Skeletal muscle tissue (tissue), 4 donors: ENCODE data around the gene PITPNC1. TPM values are rescaled to one million over a fixed set of nuclear protein-coding genes. Genes with fewer than 3 reads are reported as not detected.

Experiments used
- H3K27ac ChIP-seq: one replicate; pipeline ENCODE4 v1.7.0; 2013; ENCODE audit warnings: mild to moderate bottlenecking, low read depth, low read length, inconsistent platforms
- H3K27me3 ChIP-seq, 3 donors: one replicate each; pipeline ENCODE4 v1.7.0; 2013; ENCODE audit warnings: low read length in 3 of 3; ENCODE audit not compliant: control insufficient read depth in 3 of 3, insufficient read depth in 3 of 3
- H3K36me3 ChIP-seq, 3 donors: one replicate each; pipeline ENCODE4 v1.7.0; 2013; ENCODE audit warnings: low read length in 3 of 3; ENCODE audit not compliant: control insufficient read depth in 3 of 3, insufficient read depth in 3 of 3
- H3K4me1 ChIP-seq, 3 donors: one replicate each; pipeline ENCODE4 v1.7.0; 2013; ENCODE audit warnings: low read length in 3 of 3, mild to moderate bottlenecking in 3 of 3; ENCODE audit not compliant: control insufficient read depth in 3 of 3, insufficient read depth in 3 of 3
- H3K4me3 ChIP-seq, 3 donors: one replicate each; pipeline ENCODE4 v1.7.0; 2013; ENCODE audit warnings: low read length in 3 of 3
- H3K9ac ChIP-seq, 3 donors: one replicate each; pipeline ENCODE4 v1.7.0; 2013; ENCODE audit warnings: low read length in 3 of 3, mild to moderate bottlenecking in 3 of 3, moderate library complexity in 2 of 3, low read depth in 1 of 3
- H3K9me3 ChIP-seq, 3 donors: one replicate each; pipeline ENCODE4 v1.7.0; 2013; ENCODE audit warnings: low read length in 3 of 3; ENCODE audit not compliant: control insufficient read depth in 3 of 3
- total RNA-seq: library from RNA; depleted of rRNA; stranded (reverse); fragments of >200 nt; gene quantifications from one replicate; pipeline ENCODE4 v1.2.3, GENCODE V29; 2014
- donor health status: Osteomylitis.

Gene PITPNC1
- total RNA-seq, 1 donor from 2014 or later: 9.4 TPM

- no peaks in the 10 kb centered on the region for H3K27me3 ChIP-seq
- H3K27ac ChIP-seq: no peak overlapping the region
- H3K4me3 ChIP-seq: no peak overlapping the region
- H3K9ac ChIP-seq: no peak overlapping the region
- H3K9me3 ChIP-seq: peaks cover 0 to 2% (median 0%) of the 10 kb centered on the region in 3 donors
- no peaks in the 10 kb centered on the region for H3K36me3 ChIP-seq
- peaks cover 3 to 8% (median 4%) of the 10 kb centered on the region in 3 donors for H3K4me1 ChIP-seq
These were observed 184.9 kb downstream of the PITPNC1 start for GRCh38 chr17:67562005-67562404.

GRCh38 chr17:67563692-67564228, 186.7 kb downstream of the PITPNC1 start:
- H3K27ac ChIP-seq: no peak overlapping the region
- H3K4me1 ChIP-seq: peaks cover under 1 to 3% (median under 1%) of the 10 kb centered on the region in 3 donors
- no peaks in the 10 kb centered on the region for H3K27me3 ChIP-seq
- H3K36me3 ChIP-seq: no peaks in the 10 kb centered on the region
- H3K4me3 ChIP-seq: no peak overlapping the region
- no peaks in the 10 kb centered on the region for H3K9me3 ChIP-seq
- H3K9ac ChIP-seq: no peak overlapping the region

GRCh38 chr17:67565068-67565467, 188.0 kb downstream of the PITPNC1 start:
- H3K27me3 ChIP-seq: no peaks in the 10 kb centered on the region
- no peaks in the 10 kb centered on the region for H3K9me3 ChIP-seq
- no peak overlapping the region for H3K9ac ChIP-seq
- no peaks in the 10 kb centered on the region for H3K36me3 ChIP-seq
- H3K4me1 ChIP-seq: no peaks in the 10 kb centered on the region
- no peak overlapping the region for H3K27ac ChIP-seq
- no peak overlapping the region for H3K4me3 ChIP-seq

GRCh38 chr17:67566656-67567055, 189.6 kb downstream of the PITPNC1 start:
- Histone ChIP-seq H3K27ac (no peak overlapping the region), H3K9me3 (no peaks in the 10 kb centered on the region), H3K36me3 (no peaks in the 10 kb centered on the region), H3K27me3 (no peaks in the 10 kb centered on the region), H3K9ac (no peak overlapping the region), H3K4me1 (no peaks in the 10 kb centered on the region), H3K4me3 (no peak overlapping the region)

- Histone ChIP-seq H3K27me3 (no peaks in the 10 kb centered on the region), H3K9me3 (no peaks in the 10 kb centered on the region), H3K36me3 (no peaks in the 10 kb centered on the region), H3K9ac (no peak overlapping the region), H3K27ac (no peak overlapping the region), H3K4me1 (no peaks in the 10 kb centered on the region), H3K4me3 (no peak overlapping the region)
These were observed 192.0 kb downstream of the PITPNC1 start for GRCh38 chr17:67569015-67569451.

GRCh38 chr17:67569873-67570272, 192.8 kb downstream of the PITPNC1 start:
- Histone ChIP-seq H3K9me3 (no peaks in the 10 kb centered on the region), H3K4me1 (no peaks in the 10 kb centered on the region)

GRCh38 chr17:67570797-67571196, 193.7 kb downstream of the PITPNC1 start:
- Histone ChIP-seq H3K4me3 (no peak overlapping the region), H3K9me3 (no peaks in the 10 kb centered on the region), H3K27ac (no peak overlapping the region), H3K9ac (no peak overlapping the region), H3K27me3 (no peaks in the 10 kb centered on the region), H3K36me3 (no peaks in the 10 kb centered on the region), H3K4me1 (no peaks in the 10 kb centered on the region)

More at GRCh38 chr17:67569873-67570272, 192.8 kb downstream of the PITPNC1 start:
- no peaks in the 10 kb centered on the region for H3K36me3 ChIP-seq
- H3K9ac ChIP-seq: no peak overlapping the region
- H3K4me3 ChIP-seq: no peak overlapping the region
- H3K27ac ChIP-seq: no peak overlapping the region
- H3K27me3 ChIP-seq: no peaks in the 10 kb centered on the region

- H3K27me3 ChIP-seq: no peaks in the 10 kb centered on the region
- no peaks in the 10 kb centered on the region for H3K4me1 ChIP-seq
- H3K9me3 ChIP-seq: no peaks in the 10 kb centered on the region
- no peak overlapping the region for H3K4me3 ChIP-seq
- H3K9ac ChIP-seq: no peak overlapping the region
- H3K36me3 ChIP-seq: no peaks in the 10 kb centered on the region
- H3K27ac ChIP-seq: no peak overlapping the region
These were observed 194.4 kb downstream of the PITPNC1 start for GRCh38 chr17:67571478-67571877.

GRCh38 chr17:67573987-67574657, 197.0 kb downstream of the PITPNC1 start:
- Histone ChIP-seq H3K9ac (no peak overlapping the region), H3K4me1 (no peaks in the 10 kb centered on the region), H3K27ac (no peak overlapping the region), H3K9me3 (no peaks in the 10 kb centered on the region), H3K4me3 (no peak overlapping the region), H3K27me3 (no peaks in the 10 kb centered on the region), H3K36me3 (no peaks in the 10 kb centered on the region)

- H3K4me3 ChIP-seq: no peak overlapping the region
- no peaks in the 10 kb centered on the region for H3K27me3 ChIP-seq
- H3K9me3 ChIP-seq: no peaks in the 10 kb centered on the region
- H3K36me3 ChIP-seq: no peaks in the 10 kb centered on the region
- H3K27ac ChIP-seq: no peak overlapping the region
- H3K9ac ChIP-seq: no peak overlapping the region
- H3K4me1 ChIP-seq: no peaks in the 10 kb centered on the region
These were observed 197.7 kb downstream of the PITPNC1 start for GRCh38 chr17:67574658-67575293.
